Lower leg skin (tissue), 3 donors: ENCODE results near the gene FAM167B.

ENCODE experiments used
- CTCF ChIP-seq, 3 donors: fragments of 450-650 bp; IDR thresholded peaks; one replicate each; pipeline ENCODE4 v1.5.1; 2016; ENCODE audit warnings: antibody characterized with exemption in 3 of 3, mild to moderate bottlenecking in 3 of 3, moderate library complexity in 2 of 3
- POLR2A ChIP-seq, 2 donors: fragments of 450-650 bp; IDR thresholded peaks; one replicate each; pipeline ENCODE4 v1.6.1; 2016 to 2017; ENCODE audit warnings: antibody characterized with exemption in 2 of 2, mild to moderate bottlenecking in 1 of 2, moderate library complexity in 1 of 2

- TF ChIP-seq CTCF (IDR thresholded peaks at IDR 0.05) (no peak), POLR2A (IDR thresholded peaks at IDR 0.05) (no peak)
Observed at GRCh38 chr1:32276032-32276782, 29.2 kb downstream of the FAM167B start.
